IPS DF 6.9 (cell line): Measurements from ENCODE around the gene FBXO15.

Source experiments
- DNase-seq: peaks from one replicate; pipeline ENCODE4 v3.0.0-alpha.2; 2013; ENCODE audit warnings: low read depth, low spot score
- H3K27ac ChIP-seq: one replicate; pipeline ENCODE4 v1.5.1; 2013; ENCODE audit warnings: low read length, control low read depth
- H3K27me3 ChIP-seq: 2 replicates; pipeline ENCODE4 v1.6.1; 2013; ENCODE audit warnings: mild to moderate bottlenecking, low read length; ENCODE audit not compliant: control insufficient read depth, insufficient read depth
- H3K36me3 ChIP-seq: 2 replicates; pipeline ENCODE4 v1.6.1; 2013; ENCODE audit warnings: low read length; ENCODE audit not compliant: control insufficient read depth, insufficient read depth
- H3K4me1 ChIP-seq: 2 replicates; pipeline ENCODE4 v1.6.1; 2013; ENCODE audit warnings: low read length; ENCODE audit not compliant: control insufficient read depth, insufficient read depth
- H3K4me3 ChIP-seq: 2 replicates; pipeline ENCODE4 v1.5.1; 2013; ENCODE audit warnings: mild to moderate bottlenecking, low read length
- H3K9me3 ChIP-seq: 2 replicates; pipeline ENCODE4 v1.6.1; 2013; ENCODE audit warnings: low read length, inconsistent platforms; ENCODE audit not compliant: control insufficient read depth, insufficient read depth
- WGBS: extraction: QIAGEN DNeasy Blood & Tissue Kit; methylation state at CpG from one replicate; pipeline ENCODE4 v1.1.7; 2013; ENCODE audit warnings: mixed read lengths, missing lambda C conversion rate; ENCODE audit not compliant: insufficient read length, insufficient coverage; 5-methylcytosine and 5-hydroxymethylcytosine counted together

FBXO15 gene

DNA sequence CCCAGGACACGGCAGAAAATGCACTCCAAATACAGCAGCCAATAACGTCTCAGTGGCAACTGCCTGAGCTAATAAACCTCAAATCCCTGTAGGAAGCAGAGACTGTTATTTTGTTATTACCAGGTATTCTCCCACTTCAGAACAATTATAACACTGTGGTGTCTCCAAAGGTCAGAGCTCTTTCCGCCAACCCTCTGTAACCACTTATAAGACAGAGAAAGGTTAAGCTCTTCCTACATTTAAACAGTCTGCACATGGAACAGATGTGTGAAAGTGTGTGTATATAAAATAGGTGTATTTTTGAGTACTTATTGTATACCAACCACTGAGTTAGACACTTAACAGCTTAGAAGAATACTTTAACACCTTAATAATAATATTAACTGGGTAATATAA is 64.1 kb downstream of the FBXO15 start:
- Histone ChIP-seq H3K27me3 (no peaks in the 10 kb centered on the region), H3K9me3 (no peaks in the 10 kb centered on the region), H3K4me3 (no peak overlapping the region), H3K36me3 (no peaks in the 10 kb centered on the region), H3K4me1 (no peaks in the 10 kb centered on the region), H3K27ac (no peak overlapping the region)
- no peak for DNase-seq
- no CpG with 5 or more reads among the region's 3 CpGs for WGBS

DNA sequence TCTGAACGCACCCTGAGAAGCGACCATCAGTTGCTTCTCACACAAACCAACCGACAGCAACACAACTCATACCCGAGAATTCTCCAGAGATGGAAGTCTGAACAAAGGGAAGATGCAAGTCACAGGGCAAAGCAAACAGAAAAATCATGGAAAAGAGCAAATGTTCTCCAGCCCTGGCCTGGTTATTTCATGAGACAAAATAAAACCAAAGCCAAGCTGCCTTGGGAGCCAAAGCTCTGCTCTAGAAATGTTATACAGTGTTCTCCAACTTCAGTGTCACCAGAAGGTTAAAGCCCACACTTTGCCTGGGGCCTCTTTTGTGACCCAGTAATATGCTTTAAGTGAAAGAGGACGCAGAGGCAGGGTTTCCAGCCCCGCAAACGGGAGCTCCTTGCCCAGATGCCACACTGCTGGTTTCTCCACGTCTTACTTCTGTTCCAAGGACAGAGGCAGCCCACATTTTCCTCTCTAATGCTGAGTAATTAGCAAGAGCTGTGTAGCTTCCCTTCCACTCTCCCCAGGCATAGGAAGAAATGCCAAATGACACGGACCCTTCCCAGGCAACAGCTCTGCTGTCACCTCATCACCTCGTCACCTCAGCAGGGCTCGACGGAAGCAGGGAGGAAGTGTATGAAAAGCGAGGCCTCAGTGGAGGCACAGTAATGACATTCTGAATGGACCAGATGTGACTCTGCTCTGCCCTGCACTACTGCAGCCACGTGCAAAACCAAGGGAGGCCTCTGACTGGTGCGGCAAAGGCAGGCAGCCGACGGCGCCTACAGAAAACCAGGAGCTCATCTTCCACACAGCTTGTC is 64.7 kb downstream of the FBXO15 start:
- WGBS = no CpG with 5 or more reads among the region's 18 CpGs
- H3K36me3 ChIP-seq = no peaks in the 10 kb centered on the region
- H3K9me3 ChIP-seq = no peaks in the 10 kb centered on the region
- H3K27ac ChIP-seq = no peak overlapping the region
- no peaks in the 10 kb centered on the region for H3K4me1 ChIP-seq
- no peak for DNase-seq
- no peak overlapping the region for H3K4me3 ChIP-seq
- no peaks in the 10 kb centered on the region for H3K27me3 ChIP-seq

DNA sequence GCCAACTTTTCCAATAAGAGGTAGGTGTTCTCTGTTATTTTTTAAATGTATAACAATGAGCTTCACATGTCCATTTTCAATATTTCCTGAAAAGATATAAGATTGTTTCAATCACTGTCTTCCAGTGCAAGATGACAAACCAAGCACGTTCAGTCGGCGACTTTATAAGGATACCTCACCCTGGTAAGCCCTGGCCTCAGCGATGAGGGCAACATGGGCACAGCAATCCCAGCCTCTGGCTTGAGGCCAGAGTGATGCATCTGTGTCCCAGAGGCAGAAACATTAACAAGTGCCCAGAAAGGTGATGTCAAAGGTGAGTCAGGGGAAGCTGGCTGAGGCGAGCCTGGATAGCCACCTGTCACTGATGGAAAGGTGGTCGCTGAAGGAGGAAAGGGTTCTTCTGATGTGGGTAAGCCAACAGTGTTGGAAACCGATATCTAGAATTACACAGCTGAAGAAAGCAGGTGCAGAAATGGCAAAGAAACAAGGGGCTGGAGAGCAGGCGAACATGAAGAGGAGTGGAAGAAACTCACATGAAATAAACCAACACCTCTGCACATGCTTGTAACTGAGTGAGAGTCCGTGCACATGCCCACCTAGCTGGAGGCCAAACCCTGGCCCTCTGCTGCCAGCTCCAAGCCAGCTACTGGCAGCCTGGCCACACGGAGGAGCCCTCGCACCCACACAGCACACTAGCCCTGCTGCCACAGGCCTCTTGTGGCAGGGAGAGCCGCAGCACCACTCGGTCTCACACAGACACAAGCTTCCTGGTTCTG is 65.5 kb downstream of the FBXO15 start:
- Histone ChIP-seq H3K36me3 (no peaks in the 10 kb centered on the region; the same call in 1 of the 2 replicates), H3K4me3 (no peak overlapping the region), H3K27ac (no peak overlapping the region), H3K4me1 (no peaks in the 10 kb centered on the region), H3K9me3 (no peaks in the 10 kb centered on the region), H3K27me3 (no peaks in the 10 kb centered on the region)
- no CpG with 5 or more reads among the region's 13 CpGs for WGBS
- peak; percentile 33 for DNase-seq

GRCh38 chr18:74078257-74078656 is 69.4 kb downstream of the FBXO15 start:
- no peaks in the 10 kb centered on the region; the same call in 1 of the 2 replicates for H3K36me3 ChIP-seq
- WGBS = no CpG with 5 or more reads among the region's 9 CpGs
- H3K27me3 ChIP-seq = no peaks in the 10 kb centered on the region; the same call in 1 of the 2 replicates
- no peaks in the 10 kb centered on the region for H3K9me3 ChIP-seq
- no peaks in the 10 kb centered on the region for H3K4me1 ChIP-seq
- H3K4me3 ChIP-seq = no peak overlapping the region
- no peak overlapping the region for H3K27ac ChIP-seq
- DNase-seq = no peak

DNA sequence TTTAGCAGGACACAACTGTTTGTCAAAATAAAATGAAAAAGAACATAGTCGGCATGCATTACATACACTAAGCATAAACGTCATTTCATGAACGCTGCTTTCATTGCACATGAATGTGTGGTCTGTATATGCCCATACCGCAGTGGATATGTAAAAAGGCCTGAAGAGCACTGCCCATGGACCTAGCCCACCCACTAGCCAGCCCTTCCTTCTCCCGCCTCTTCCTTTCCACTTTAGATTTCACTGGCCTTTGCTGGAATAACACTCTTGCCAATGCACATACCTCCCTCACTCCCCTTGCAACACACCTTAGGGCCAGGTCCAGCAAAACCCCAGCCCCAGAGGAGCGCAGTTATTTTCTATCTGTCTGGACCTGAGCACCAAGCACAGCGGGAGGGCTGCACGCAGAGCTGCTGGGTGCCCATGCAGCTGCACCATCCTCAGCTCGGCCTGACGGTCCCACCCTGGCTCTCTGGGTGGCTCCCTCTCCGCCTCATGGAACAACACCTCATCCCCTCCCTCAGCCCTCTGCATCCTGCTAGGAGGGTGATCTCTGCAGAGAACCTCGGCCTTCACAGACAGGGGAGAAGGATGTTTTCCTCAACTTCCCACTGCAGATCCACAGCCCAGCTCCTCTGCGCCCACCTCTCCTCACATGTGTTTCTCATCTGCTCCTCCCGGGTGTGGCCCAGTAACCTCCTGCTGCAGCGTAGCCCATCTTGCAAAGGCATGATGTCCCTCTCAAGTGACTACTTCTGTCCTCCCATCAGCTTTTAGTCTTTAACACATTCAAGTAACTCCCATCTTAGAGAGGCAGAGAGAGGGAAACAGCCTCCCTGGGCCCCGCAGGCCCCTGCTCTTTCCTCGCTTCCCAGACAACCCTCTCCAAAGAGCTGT is 72.7 kb downstream of the FBXO15 start:
- no CpG with 5 or more reads among the region's 17 CpGs for WGBS
- no peaks in the 10 kb centered on the region; the same call in 1 of the 2 replicates for H3K27me3 ChIP-seq
- no peaks in the 10 kb centered on the region for H3K4me1 ChIP-seq
- no peaks in the 10 kb centered on the region for H3K9me3 ChIP-seq
- no peaks in the 10 kb centered on the region; the same call in 1 of the 2 replicates for H3K36me3 ChIP-seq
- H3K4me3 ChIP-seq = no peak overlapping the region
- no peak for DNase-seq
- H3K27ac ChIP-seq = no peak overlapping the region

DNA sequence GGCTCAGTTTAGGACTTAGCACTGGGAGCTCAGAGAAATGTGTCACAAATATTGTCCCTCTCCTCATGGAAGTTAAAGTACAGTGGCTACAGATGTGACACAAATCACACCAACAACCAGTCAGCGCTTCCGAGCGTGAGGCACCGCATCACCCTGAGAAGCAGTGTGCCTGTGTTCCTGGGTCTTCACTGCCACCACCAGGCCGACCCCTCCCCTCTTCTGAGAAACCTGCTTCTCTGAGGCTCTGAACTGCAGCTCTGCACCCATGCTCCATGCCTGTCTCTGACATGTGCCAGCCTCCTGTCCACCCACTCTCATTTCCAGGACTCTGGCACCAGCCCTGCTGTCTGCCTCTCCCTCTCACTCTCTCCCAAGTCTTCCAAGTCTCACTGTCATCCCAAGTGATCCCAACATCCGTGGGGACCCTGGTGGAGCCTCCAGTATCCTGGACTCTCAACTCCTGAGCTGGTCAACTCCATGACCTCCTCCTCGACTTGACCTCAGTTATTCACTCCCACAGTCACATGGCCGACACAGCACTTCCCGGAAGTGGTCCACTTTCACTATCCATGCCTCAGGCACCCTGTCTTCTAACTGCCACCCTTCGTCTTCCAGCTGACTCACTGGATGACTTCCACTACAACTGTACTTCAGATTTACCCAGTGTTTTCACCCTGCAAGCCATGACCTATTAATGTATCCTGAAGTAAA is 73.5 kb downstream of the FBXO15 start:
- Histone ChIP-seq H3K27ac (no peak overlapping the region), H3K27me3 (no peaks in the 10 kb centered on the region; the same call in 1 of the 2 replicates), H3K4me3 (no peak overlapping the region), H3K9me3 (no peaks in the 10 kb centered on the region), H3K4me1 (no peaks in the 10 kb centered on the region), H3K36me3 (no peaks in the 10 kb centered on the region; the same call in 1 of the 2 replicates)
- no CpG with 5 or more reads among the region's 10 CpGs for WGBS
- no peak for DNase-seq

DNA sequence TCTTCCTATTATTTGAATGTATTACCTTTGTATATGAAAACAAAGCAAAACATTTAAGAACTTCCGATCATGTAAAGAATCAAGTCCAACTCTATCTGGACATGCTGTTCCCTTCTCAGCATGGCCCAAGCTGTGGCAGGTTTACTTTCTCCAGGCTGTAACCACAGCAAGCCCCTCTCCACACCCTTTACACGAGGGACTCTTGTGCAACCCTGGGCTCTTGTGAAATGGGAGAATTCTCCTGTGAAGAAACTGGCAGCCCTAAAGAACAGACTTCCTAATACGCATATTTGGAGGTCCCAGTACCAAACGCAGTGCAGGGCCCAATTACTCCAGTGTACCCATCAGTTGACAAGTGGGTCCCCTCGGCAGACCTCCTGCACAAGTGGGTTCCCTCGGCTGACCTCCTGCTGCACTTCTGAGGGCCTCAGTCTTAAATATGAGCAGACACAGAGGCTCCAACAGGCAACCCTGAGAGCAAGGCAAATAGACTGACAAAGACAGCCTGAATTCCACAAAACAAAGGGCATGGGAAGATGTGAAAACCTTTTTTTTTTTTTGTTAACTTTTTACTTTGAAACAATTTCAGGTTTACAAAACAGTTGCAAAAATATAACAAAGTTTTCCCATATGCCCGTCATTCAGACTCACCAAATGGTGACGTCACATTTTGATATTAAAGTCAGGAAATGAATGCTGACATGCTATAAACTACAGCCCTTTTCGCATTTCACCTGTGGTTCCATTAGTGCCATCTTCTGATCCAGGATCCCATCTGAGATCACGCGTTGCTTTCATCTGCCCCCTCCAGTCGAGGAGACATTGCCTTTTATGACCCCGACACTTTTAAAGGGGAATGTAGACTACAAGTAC is 78.2 kb downstream of the FBXO15 start:
- no peak for DNase-seq
- H3K4me1 ChIP-seq = no peaks in the 10 kb centered on the region

DNA sequence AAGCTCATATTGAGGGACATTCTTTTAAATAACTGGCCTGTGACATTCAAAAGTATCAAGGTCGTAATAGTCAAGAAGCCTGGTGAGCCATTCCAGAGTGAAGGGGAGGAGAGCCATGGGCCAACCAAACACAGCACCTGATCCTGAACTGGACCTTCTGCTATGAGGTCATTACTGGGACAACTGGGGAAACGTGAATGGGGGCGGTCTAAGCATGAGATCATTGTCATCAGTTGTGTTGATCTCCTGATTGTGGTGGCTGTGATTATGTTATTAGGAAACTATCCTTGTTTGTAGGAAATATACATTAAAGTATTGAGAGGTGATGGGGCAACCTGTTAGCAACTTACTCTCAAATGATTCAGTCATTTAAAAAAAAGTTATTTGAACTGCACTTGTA is 79.3 kb downstream of the FBXO15 start:
- no peaks in the 10 kb centered on the region for H3K9me3 ChIP-seq
- no peak for DNase-seq
- no peaks in the 10 kb centered on the region; the same call in 1 of the 2 replicates for H3K27me3 ChIP-seq
- WGBS = no CpG with 5 or more reads among the region's 3 CpGs
- H3K36me3 ChIP-seq = no peaks in the 10 kb centered on the region
- H3K27ac ChIP-seq = no peak overlapping the region
- H3K4me1 ChIP-seq = no peaks in the 10 kb centered on the region
- no peak overlapping the region for H3K4me3 ChIP-seq

More for the DNA sequence above, 78.2 kb downstream of the FBXO15 start:
- Histone ChIP-seq H3K9me3 (no peaks in the 10 kb centered on the region), H3K27ac (no peak overlapping the region), H3K27me3 (no peaks in the 10 kb centered on the region; the same call in 1 of the 2 replicates), H3K36me3 (no peaks in the 10 kb centered on the region), H3K4me3 (no peak overlapping the region)
- WGBS = no CpG with 5 or more reads among the region's 13 CpGs

DNA sequence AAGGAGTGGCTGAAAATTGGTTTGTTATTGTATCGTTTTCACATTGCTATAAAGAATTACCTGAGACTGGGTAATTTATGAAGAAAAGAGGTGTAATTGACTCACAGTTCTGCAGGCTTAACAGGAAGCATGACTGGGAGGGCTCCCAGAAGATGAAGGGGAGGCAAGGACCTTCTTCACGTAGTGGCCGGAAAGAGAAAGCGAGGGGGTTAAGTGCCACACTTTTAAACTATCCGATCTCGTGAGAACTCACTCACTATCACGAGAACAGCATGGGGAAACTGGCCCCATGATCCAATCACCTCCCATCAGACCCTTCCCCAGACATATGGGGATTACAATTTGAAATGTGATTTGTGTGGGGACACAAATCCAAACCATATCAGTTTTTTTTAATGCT is 81.6 kb downstream of the FBXO15 start:
- H3K4me1 ChIP-seq = no peaks in the 10 kb centered on the region
- no peak overlapping the region for H3K27ac ChIP-seq
- no peaks in the 10 kb centered on the region for H3K9me3 ChIP-seq
- H3K36me3 ChIP-seq = no peaks in the 10 kb centered on the region
- no peak overlapping the region for H3K4me3 ChIP-seq
- no peak for DNase-seq
- no CpG with 5 or more reads among the region's 7 CpGs for WGBS
- H3K27me3 ChIP-seq = no peaks in the 10 kb centered on the region
